NAMALWA (cell line): ENCODE data around the gene GALNT10.

ENCODE experiments used
- DNase-seq: peaks from one replicate; pipeline ENCODE4 v3.0.0-alpha.2; 2015; ENCODE audit warnings: low spot score

The GALNT10 gene

GRCh38 chr5:154324033-154324432 is 133.5 kb downstream of the GALNT10 start:
- DNase-seq: no peak

GRCh38 chr5:154325566-154325965 is 135.0 kb downstream of the GALNT10 start:
- no peak for DNase-seq

- no peak for DNase-seq
Observed at GRCh38 chr5:154329062-154329461, 138.5 kb downstream of the GALNT10 start.

- no peak for DNase-seq
Observed at GRCh38 chr5:154329519-154330040, 139.0 kb downstream of the GALNT10 start.

- DNase-seq: no peak
Observed at GRCh38 chr5:154330097-154330667, 139.6 kb downstream of the GALNT10 start.

GRCh38 chr5:154331232-154331631 is 140.7 kb downstream of the GALNT10 start:
- no peak for DNase-seq

- no peak for DNase-seq
Observed at GRCh38 chr5:154331924-154332323, 141.4 kb downstream of the GALNT10 start.

- DNase-seq: no peak
Observed at GRCh38 chr5:154332451-154332850, 141.9 kb downstream of the GALNT10 start.

- no peak for DNase-seq
Observed at GRCh38 chr5:154333016-154333415, 142.5 kb downstream of the GALNT10 start.

GRCh38 chr5:154334406-154335064 is 144.0 kb downstream of the GALNT10 start:
- no peak for DNase-seq

GRCh38 chr5:154335065-154335448 is 144.5 kb downstream of the GALNT10 start:
- no peak for DNase-seq

- no peak for DNase-seq
Observed at GRCh38 chr5:154341620-154342019, 151.1 kb downstream of the GALNT10 start.

- DNase-seq: no peak
Observed at GRCh38 chr5:154342211-154342610, 151.7 kb downstream of the GALNT10 start.

GRCh38 chr5:154342963-154343362 is 152.4 kb downstream of the GALNT10 start:
- no peak for DNase-seq

- DNase-seq: no peak
Observed at GRCh38 chr5:154344461-154344860, 153.9 kb downstream of the GALNT10 start.

- no peak for DNase-seq
Observed at GRCh38 chr5:154345255-154345952, 154.9 kb downstream of the GALNT10 start.

GRCh38 chr5:154346427-154346826 is 155.9 kb downstream of the GALNT10 start:
- no peak for DNase-seq

GRCh38 chr5:154349626-154350264 is 159.2 kb downstream of the GALNT10 start:
- no peak for DNase-seq

- DNase-seq: no peak
Observed at GRCh38 chr5:154351141-154351540, 160.6 kb downstream of the GALNT10 start.

- DNase-seq: no peak
Observed at GRCh38 chr5:154351566-154351965, 161.0 kb downstream of the GALNT10 start.

- no peak for DNase-seq
Observed at GRCh38 chr5:154352960-154353548, 162.5 kb downstream of the GALNT10 start.

- DNase-seq: no peak
Observed at GRCh38 chr5:154355129-154355611, 164.6 kb downstream of the GALNT10 start.
